Spleen (tissue), 11 donors: ENCODE results near the gene SRRM2. TPM values are rescaled to one million over a fixed set of nuclear protein-coding genes. Genes with fewer than 3 reads are reported as not detected.
A peak's percentile ranks its signal among the peaks of the same experiment; 100 is the strongest.

Experiments used
- DNase-seq: peaks from one replicate; pipeline ENCODE4 v3.0.0-alpha.2; 2020
- H3K27ac ChIP-seq, 8 donors: fragments of 200-600 bp; sonication (generic) in 7 of 8; 1 replicate in 4 of 8; 2 replicates in 4 of 8; pipeline versions ENCODE4 v1.5.0 to v1.8.0; 2016 to 2021; ENCODE audit warnings: inconsistent platforms in 4 of 8, mild to moderate bottlenecking in 4 of 8, moderate library complexity in 1 of 8
- H3K27me3 ChIP-seq, 7 donors: fragments of 200-600 bp; sonication (generic) in 6 of 7; replicated peaks in 1 of 7; 1 replicate in 4 of 7; 2 replicates in 3 of 7; pipeline versions ENCODE4 v1.5.0 to v1.8.0; 2016 to 2021; ENCODE audit warnings: inconsistent platforms in 3 of 7, mild to moderate bottlenecking in 1 of 7
- H3K36me3 ChIP-seq, 6 donors: fragments of 200-600 bp; sonication (generic) in 5 of 6; 1 replicate in 4 of 6; 2 replicates in 2 of 6; pipeline versions ENCODE4 v1.5.0 to v1.8.0; 2016 to 2021; ENCODE audit warnings: inconsistent platforms in 2 of 6
- H3K4me1 ChIP-seq, 6 donors: fragments of 200-600 bp; sonication (generic) in 5 of 6; 1 replicate in 3 of 6; 2 replicates in 3 of 6; pipeline versions ENCODE4 v1.5.0 to v1.8.0; 2016 to 2021; ENCODE audit warnings: inconsistent platforms in 3 of 6
- H3K4me3 ChIP-seq, 8 donors: fragments of 200-600 bp; sonication (generic) in 7 of 8; 1 replicate in 4 of 8; 2 replicates in 4 of 8; pipeline versions ENCODE4 v1.5.0 to v1.8.0; 2016 to 2021; ENCODE audit warnings: inconsistent platforms in 4 of 8, mild to moderate bottlenecking in 4 of 8, moderate library complexity in 2 of 8
- H3K9me3 ChIP-seq, 8 donors: fragments of 200-600 bp; sonication (generic) in 7 of 8; 1 replicate in 4 of 8; 2 replicates in 4 of 8; pipeline versions ENCODE4 v1.5.0 to v1.8.0; 2016 to 2021; ENCODE audit warnings: inconsistent platforms in 4 of 8
- POLR2A ChIP-seq, 3 donors: fragments of 450-650 bp; IDR thresholded peaks; one replicate each; pipeline ENCODE4 v1.5.1; 2017; ENCODE audit warnings: antibody characterized with exemption in 3 of 3, mild to moderate bottlenecking in 1 of 3
- POLR2AphosphoS5 ChIP-seq, 3 donors: sonication (generic); formaldehyde crosslinking; IDR thresholded peaks; one replicate each; pipeline ENCODE4 v1.5.1; 2017; ENCODE audit warnings: antibody characterized with exemption in 3 of 3
- WGBS, 5 donors: extraction: QIAGEN DNeasy Blood & Tissue Kit in 3 of 5; methylation state at CpG; one replicate each; pipeline versions ENCODE4 v1.1.5 to v1.1.7; 2013 to 2018; 5-methylcytosine and 5-hydroxymethylcytosine counted together
- intact Hi-C: fragments of 100-400 bp; cut with DNase I; formaldehyde crosslinking; loops from one replicate; pipeline ENCODE4 v1.15.0; 2023; ENCODE audit warnings: low total_unique reads
- polyA plus RNA-seq, 3 donors: library from polyadenylated mRNA; stranded (reverse); fragments of 200-250 nt; gene quantifications; one replicate each; pipeline ENCODE4 v1.2.1, GENCODE V29; 2013
- total RNA-seq, 7 donors: library from RNA; depleted of rRNA in 3 of 7; stranded (reverse); fragments of >200 nt in 3 of 7; fragmentation: NEBNext Ultra II Directional in 4 of 7; extraction: Animal tissue kit (Norgen Biotek cat#: 25700) in 4 of 7; gene quantifications; one replicate each; pipeline versions ENCODE4 v1.1.0 to v1.2.1, GENCODE V29; 2016 to 2021
- TF ChIP-seq, protein P1 (sequence below), 11 experiments: fragments of 200-600 bp in 7 of 11; fragments of 450-650 bp in 4 of 11; sonication (generic) in 4 of 11; IDR thresholded peaks in 8 of 11; conservative IDR thresholded peaks in 3 of 11; 1 replicate in 7 of 11; 2 replicates in 4 of 11; pipeline versions ENCODE4 v1.4.0 to v1.8.0; 2016 to 2021; ENCODE audit warnings: antibody characterized with exemption in 11 of 11, inconsistent platforms in 4 of 11, mild to moderate bottlenecking in 1 of 11
- donor health status: healthy with polysubstance abuse.
- donor health status: DM: no; HTN: no; CAD: no; lungs with moderate emphysema.
- donor health status: DM: no; HTN: no; CAD: no.
- donor health status: Bipolar disorder and iron deficiency.
- donor health status: healthy.
- donor health status: DM: no; HTN: no; CAD: no.
- donor health status: DM: yes; HTN: yes; CAD: no.

Gene SRRM2
- total and polyA plus RNA-seq, 10 donors: 239 to 1,169 (median 839) TPM

- no peak for TF ChIP-seq POLR2AphosphoS5 (IDR thresholded peaks at IDR 0.05)
- TF ChIP-seq, protein P1, sequence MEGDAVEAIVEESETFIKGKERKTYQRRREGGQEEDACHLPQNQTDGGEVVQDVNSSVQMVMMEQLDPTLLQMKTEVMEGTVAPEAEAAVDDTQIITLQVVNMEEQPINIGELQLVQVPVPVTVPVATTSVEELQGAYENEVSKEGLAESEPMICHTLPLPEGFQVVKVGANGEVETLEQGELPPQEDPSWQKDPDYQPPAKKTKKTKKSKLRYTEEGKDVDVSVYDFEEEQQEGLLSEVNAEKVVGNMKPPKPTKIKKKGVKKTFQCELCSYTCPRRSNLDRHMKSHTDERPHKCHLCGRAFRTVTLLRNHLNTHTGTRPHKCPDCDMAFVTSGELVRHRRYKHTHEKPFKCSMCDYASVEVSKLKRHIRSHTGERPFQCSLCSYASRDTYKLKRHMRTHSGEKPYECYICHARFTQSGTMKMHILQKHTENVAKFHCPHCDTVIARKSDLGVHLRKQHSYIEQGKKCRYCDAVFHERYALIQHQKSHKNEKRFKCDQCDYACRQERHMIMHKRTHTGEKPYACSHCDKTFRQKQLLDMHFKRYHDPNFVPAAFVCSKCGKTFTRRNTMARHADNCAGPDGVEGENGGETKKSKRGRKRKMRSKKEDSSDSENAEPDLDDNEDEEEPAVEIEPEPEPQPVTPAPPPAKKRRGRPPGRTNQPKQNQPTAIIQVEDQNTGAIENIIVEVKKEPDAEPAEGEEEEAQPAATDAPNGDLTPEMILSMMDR (IDR thresholded peaks at IDR 0.05 in 8 of 11, conservative IDR thresholded peaks at IDR 0.05 in 3 of 11): no peak
- TF ChIP-seq POLR2A (IDR thresholded peaks at IDR 0.05): no peak
- Histone ChIP-seq H3K4me1 (peaks cover 4 to 24% (median 17%) of the 10 kb centered on the region in 6 donors), H3K4me3 (no peak overlapping the region), H3K36me3 (no peaks in the 10 kb centered on the region), H3K27ac (no peak overlapping the region), H3K27me3 (no peaks in the 10 kb centered on the region), H3K9me3 (no peaks in the 10 kb centered on the region)
- DNase-seq: peak; percentile 46
- WGBS, 5 donors: 81 to 92% (median 87%) methylated on average over 5 to 7 of the region's 7 CpGs
- intact Hi-C loops: no loop called here
These were observed 3.5 kb upstream of the SRRM2 start for GRCh38 chr16:2748757-2749455.

- Histone ChIP-seq H3K27me3 (no peaks in the 10 kb centered on the region), H3K4me1 (peaks cover 9 to 30% (median 22%) of the 10 kb centered on the region in 6 donors), H3K4me3 (no peak overlapping the region), H3K27ac (no peak overlapping the region), H3K9me3 (no peaks in the 10 kb centered on the region), H3K36me3 (no peaks in the 10 kb centered on the region)
- TF ChIP-seq, protein P1 (IDR thresholded peaks at IDR 0.05 in 8 of 11, conservative IDR thresholded peaks at IDR 0.05 in 3 of 11): no peak
- TF ChIP-seq POLR2A (IDR thresholded peaks at IDR 0.05): no peak
- TF ChIP-seq POLR2AphosphoS5 (IDR thresholded peaks at IDR 0.05): no peak
- peak; percentile 72 for DNase-seq
- WGBS, 5 donors: 95 to 99% (median 97%) methylated on average over 5 of the region's 5 CpGs
- intact Hi-C loops: no loop called here
These were observed 3.0 kb upstream of the SRRM2 start for GRCh38 chr16:2749476-2749875.

DNA sequence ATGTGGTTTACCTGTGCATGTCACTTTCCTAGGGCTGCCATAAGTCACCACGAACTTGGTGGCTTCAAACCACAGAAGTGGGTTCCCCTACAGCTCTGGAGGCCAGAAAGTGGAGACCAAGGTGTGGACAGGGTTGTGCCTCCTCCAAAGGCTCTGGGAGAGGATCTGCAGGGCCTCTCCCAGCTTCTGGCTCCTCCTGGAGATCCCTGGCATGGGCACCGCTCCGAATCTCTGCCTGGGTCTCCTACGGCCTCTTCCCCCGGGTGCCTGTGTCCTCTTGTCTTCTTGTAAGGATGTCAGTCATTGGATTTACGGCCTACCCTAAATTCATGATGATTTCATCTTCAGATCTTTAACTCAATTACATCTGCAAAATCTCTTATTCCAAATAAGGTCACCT lies 2.5 kb upstream of the SRRM2 start:
- Histone ChIP-seq H3K27me3 (no peaks in the 10 kb centered on the region), H3K9me3 (no peaks in the 10 kb centered on the region), H3K36me3 (no peaks in the 10 kb centered on the region), H3K4me1 (peaks cover 14 to 35% (median 27%) of the 10 kb centered on the region in 6 donors), H3K27ac (no peak overlapping the region), H3K4me3 (no peak overlapping the region)
- DNase-seq: peak; percentile 64
- TF ChIP-seq, protein P1 (IDR thresholded peaks at IDR 0.05 in 8 of 11, conservative IDR thresholded peaks at IDR 0.05 in 3 of 11): no peak
- TF ChIP-seq POLR2A (IDR thresholded peaks at IDR 0.05): no peak
- TF ChIP-seq POLR2AphosphoS5 (IDR thresholded peaks at IDR 0.05): no peak
- 88 to 94% (median 89%) methylated on average over 6 of the region's 6 CpGs for WGBS, 5 donors
- intact Hi-C loops: no loop called here

DNA sequence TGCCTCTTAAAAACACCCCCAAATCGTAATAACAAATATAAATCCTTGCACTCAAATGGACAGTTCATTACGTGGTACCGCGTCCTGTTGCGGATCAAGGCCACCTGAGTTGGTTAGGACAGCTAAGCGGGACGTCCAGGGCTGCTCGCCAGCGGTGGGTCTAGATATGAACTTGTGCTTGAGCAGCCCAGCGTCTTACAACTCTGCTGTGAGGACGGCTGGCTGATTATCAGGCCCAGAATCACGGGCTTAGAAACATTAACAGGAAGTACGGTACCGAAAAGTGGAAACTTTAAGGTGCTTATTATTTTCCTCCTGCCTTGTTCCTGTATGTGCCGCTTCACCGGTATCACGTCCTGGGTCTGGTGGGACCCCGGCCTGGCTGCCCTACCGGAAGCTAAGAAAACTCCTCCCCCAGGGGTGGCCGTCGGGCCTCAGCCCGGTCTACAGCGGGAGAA lies 832 bp upstream of the SRRM2 start:
- Histone ChIP-seq H3K36me3 (peaks cover 0 to 6% (median 0%) of the 10 kb centered on the region in 6 donors), H3K4me3 (peak overlapping the region; percentile 63 to 97 (median 86)), H3K9me3 (no peaks in the 10 kb centered on the region), H3K4me1 (peaks cover 30 to 51% (median 44%) of the 10 kb centered on the region in 6 donors), H3K27me3 (no peaks in the 10 kb centered on the region), H3K27ac (peak overlapping the region; percentile 98 to 100 (median 100))
- intact Hi-C loops: no loop called here
- TF ChIP-seq, protein P1 (IDR thresholded peaks at IDR 0.05 in 8 of 11, conservative IDR thresholded peaks at IDR 0.05 in 3 of 11): no peak
- TF ChIP-seq POLR2A (IDR thresholded peaks at IDR 0.05): no peak
- no peak for TF ChIP-seq POLR2AphosphoS5 (IDR thresholded peaks at IDR 0.05)
- WGBS, 5 donors: 54 to 71% (median 59%) methylated on average over 19 to 23 of the region's 23 CpGs
- DNase-seq: peak; percentile 87
